Measurements from ENCODE around the gene SH2D3C. TPM values are rescaled to one million over a fixed set of nuclear protein-coding genes. Genes with fewer than 3 reads are reported as not detected.

SH2D3C gene
- total RNA-seq, 1 donor from 2014 or later, result 59.4 TPM

GRCh38 chr9:127751269-127752054, 27.0 kb downstream of the SH2D3C start:
- peaks cover 31% of the 10 kb centered on the region for H3K4me1 ChIP-seq
- peaks cover 84% of the 10 kb centered on the region for H3K36me3 ChIP-seq
- H3K9me3 ChIP-seq, result no peaks in the 10 kb centered on the region
- DNase-seq (no peak), ATAC-seq (no peak)
- peaks cover 12% of the 10 kb centered on the region for H3K27me3 ChIP-seq (ENCODE audit: low read depth)
- H3K27ac ChIP-seq, result no peak overlapping the region
- intact Hi-C loops (cut with DNase I), result no loop called here
- TF ChIP-seq CTCF (IDR thresholded peaks at IDR 0.05), result no peak
- no peak overlapping the region for H3K4me3 ChIP-seq

- no peak for ATAC-seq
- peaks cover 15% of the 10 kb centered on the region for H3K4me1 ChIP-seq
- peaks cover 96% of the 10 kb centered on the region for H3K36me3 ChIP-seq
- DNase-seq, result no peak
- intact Hi-C loops (cut with DNase I), result no loop called here
- no peak overlapping the region for H3K4me3 ChIP-seq
- H3K27ac ChIP-seq, result no peak overlapping the region
- TF ChIP-seq CTCF (IDR thresholded peaks at IDR 0.05), result no peak
- no peaks in the 10 kb centered on the region for H3K9me3 ChIP-seq
- peaks cover 7% of the 10 kb centered on the region for H3K27me3 ChIP-seq (ENCODE audit: low read depth)
Observed at GRCh38 chr9:127749090-127749787, 29.2 kb downstream of the SH2D3C start.

GRCh38 chr9:127746959-127747569, 31.4 kb downstream of the SH2D3C start:
- DNase-seq, result no peak
- intact Hi-C loops (cut with DNase I), result no loop called here
- peaks cover 98% of the 10 kb centered on the region for H3K36me3 ChIP-seq

GRCh38 chr9:127744398-127745110, 33.9 kb downstream of the SH2D3C start:
- H3K9me3 ChIP-seq, result no peaks in the 10 kb centered on the region
- H3K36me3 ChIP-seq, result peaks cover 91% of the 10 kb centered on the region
- no peak overlapping the region for H3K27ac ChIP-seq
- TF ChIP-seq CTCF (IDR thresholded peaks at IDR 0.05), result no peak
- peaks cover 31% of the 10 kb centered on the region for H3K4me1 ChIP-seq
- intact Hi-C loops (cut with DNase I), result no loop called here
- H3K4me3 ChIP-seq, result no peak overlapping the region
- H3K27me3 ChIP-seq (ENCODE audit: low read depth), result no peaks in the 10 kb centered on the region
- DNase-seq (no peak), ATAC-seq (no peak)

More at GRCh38 chr9:127746959-127747569, 31.4 kb downstream of the SH2D3C start:
- Histone ChIP-seq H3K4me3 (no peak overlapping the region), H3K4me1 (peaks cover 13% of the 10 kb centered on the region), H3K27me3 (ENCODE audit: low read depth) (no peaks in the 10 kb centered on the region), H3K27ac (no peak overlapping the region), H3K9me3 (no peaks in the 10 kb centered on the region)
- TF ChIP-seq CTCF (IDR thresholded peaks at IDR 0.05), result no peak
- no peak for ATAC-seq

GRCh38 chr9:127742435-127743088, 35.9 kb downstream of the SH2D3C start:
- Histone ChIP-seq H3K27me3 (ENCODE audit: low read depth) (no peaks in the 10 kb centered on the region), H3K9me3 (no peaks in the 10 kb centered on the region), H3K27ac (no peak overlapping the region), H3K4me3 (peak overlapping the region; percentile 39), H3K4me1 (peaks cover 31% of the 10 kb centered on the region), H3K36me3 (peaks cover 91% of the 10 kb centered on the region)
- ATAC-seq (peak; percentile 15 to 43), DNase-seq (no peak)
- TF ChIP-seq CTCF (IDR thresholded peaks at IDR 0.05), result no peak
- intact Hi-C loops (cut with DNase I), result no loop called here

All from lower lobe of right lung (tissue), 2 donors.